GM19328 (cell line): ENCODE data around the gene AK1.

ENCODE experiments used
- ATAC-seq: cut with Tn5 transposase; IDR thresholded peaks from one replicate; pipeline ENCODE4 v1.9.1; 2021; ENCODE audit warnings: mild to moderate bottlenecking, moderate library complexity; ENCODE audit not compliant: unreplicated experiment

The AK1 gene

GRCh38 chr9:127909839-127910273 is 32.4 kb upstream of the AK1 start:
- ATAC-seq: no peak

DNA sequence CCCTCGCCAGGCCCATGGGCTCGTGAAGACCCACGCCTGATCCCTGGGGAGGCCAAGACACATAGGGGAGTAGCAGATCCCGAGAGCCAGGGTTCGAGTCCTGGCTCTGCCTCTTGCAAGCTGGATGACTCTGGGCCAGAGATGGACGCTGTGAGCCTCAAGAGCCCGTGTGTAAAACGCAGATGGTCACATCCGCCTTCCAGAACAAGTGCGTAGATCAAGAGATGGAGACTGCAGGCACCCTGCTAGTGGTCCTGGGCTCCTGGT is 31.1 kb upstream of the AK1 start:
- ATAC-seq: no peak

- ATAC-seq: no peak
These were observed 30.6 kb upstream of the AK1 start for GRCh38 chr9:127907867-127908659.

GRCh38 chr9:127905788-127906191 is 28.3 kb upstream of the AK1 start:
- ATAC-seq: no peak

GRCh38 chr9:127905004-127905728 is 27.7 kb upstream of the AK1 start:
- ATAC-seq: no peak

- no peak for ATAC-seq
These were observed 27.1 kb upstream of the AK1 start for GRCh38 chr9:127904561-127905003.

DNA sequence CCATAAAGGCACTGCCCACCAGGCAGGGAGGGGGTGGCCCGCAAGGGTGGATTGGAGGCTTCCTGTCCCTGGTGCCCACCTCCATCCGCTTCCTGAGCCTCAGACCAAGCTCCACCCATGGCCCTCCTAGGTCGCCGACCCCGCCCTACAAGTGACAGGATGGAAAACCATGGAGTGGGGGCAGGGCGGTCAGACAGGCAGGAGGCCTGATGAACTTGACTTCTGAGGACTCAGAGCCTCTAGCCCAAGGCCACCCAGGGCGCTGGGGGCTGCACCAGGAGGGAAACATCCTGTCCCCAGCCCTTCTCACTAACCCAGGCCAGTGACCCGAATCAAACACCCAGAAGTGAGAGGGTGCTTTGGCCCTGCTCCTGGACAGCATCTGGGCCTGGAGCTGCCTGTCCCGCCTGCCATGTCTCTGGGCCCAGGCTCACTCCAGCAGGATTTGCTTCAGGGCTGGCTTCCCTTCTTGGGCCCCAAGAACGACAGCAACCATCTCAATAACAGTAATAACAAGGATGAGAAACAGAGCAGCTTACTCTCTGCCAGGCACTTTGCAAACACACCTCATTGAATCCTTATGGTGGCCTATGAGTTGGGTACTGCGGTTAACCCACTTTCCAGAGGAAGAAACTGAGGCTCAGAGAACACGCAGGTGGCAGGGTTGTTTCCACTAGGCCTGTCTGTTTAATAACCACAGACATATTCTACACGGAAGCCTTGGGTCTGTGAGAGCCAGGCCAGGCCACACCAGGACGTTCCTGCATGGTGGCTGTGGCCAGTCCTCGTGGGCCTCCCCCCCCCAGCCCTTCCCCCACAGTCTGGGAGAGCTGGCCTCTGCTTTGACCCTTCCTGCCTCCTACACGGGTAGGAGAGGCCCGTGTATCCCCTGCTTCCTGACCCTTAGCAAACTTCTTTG is 26.3 kb upstream of the AK1 start:
- ATAC-seq: no peak

DNA sequence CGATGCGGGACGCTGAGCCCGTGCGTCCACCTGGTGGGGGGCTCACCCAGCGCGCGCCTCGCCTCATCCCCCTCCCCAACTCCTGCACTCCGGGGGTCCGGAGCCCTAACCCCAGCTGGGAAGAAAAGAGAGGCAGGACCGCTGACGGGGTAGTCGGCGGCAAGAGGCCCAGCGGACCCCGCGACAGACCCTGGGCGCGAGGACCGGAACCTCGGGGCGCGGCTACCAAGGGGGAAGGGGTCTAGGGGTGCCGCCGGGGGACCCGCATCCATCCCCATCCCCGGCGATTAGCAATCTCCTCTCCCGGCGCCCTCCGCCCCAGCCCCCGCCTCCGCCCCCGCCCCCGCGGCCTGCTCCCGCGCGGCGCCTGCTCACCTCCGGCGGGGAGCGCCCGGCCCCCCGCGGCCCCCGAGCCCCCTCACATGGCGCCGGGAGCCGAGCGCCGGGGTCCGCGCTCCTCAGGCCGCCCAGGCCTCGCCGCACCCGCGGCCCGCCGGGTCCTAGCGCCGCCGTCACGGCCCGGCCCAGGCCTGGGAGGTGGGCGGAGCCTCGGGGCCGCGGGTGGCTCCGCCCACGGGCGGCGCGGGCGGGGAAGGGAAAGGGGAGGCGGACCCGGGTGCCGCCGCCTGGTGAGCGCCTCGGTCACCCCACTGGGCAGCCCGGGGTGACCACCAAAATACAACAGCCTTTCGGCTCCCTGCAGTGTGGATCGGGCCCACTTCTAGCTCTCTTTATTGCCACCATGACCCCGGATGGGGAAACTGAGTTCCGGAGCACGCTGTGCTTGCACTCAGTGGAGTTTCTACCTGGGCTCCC is 21.9 kb upstream of the AK1 start, which contains the start of gene ST6GALNAC6:
Gene ST6GALNAC6 (minus strand): TSS at position 476 of the 816 bp plus-strand sequence. CDS start 1,622 bp downstream, outside the sequence.
- ATAC-seq: peak; percentile 66

DNA sequence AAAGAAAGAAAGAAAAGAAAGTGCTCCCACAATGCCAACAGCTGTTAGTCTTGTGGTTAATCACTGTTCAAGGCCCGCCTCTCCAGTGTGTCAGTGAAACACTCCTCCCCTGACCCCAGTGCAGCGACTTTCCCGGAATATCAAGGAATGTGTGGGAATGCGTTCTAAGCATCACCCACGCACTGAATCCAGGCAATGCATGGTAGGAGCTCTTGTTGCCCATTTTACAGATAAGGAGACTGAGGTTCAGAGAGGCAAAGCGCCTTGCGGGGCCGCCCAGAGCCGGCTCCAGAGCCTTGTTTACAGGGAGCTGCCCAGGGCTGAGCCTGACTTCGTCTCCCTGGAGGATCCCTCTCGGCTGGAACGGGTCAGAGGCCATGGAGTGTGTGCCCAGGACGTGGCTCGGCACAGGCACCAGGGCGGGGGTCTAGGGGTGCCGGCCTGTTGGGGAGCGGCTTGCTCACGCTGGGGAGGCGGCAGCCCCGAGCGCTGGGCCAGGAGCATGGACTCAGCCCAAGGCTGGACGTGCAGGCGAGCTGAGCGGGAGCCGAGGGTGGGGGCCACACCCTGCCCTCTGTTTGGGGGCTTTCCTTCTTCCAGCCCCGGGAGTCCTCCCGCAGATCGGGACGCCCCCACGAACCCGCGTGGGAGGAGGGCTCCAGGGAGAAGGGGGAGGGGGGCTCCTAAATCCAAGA is 21.1 kb upstream of the AK1 start:
- ATAC-seq: no peak

DNA sequence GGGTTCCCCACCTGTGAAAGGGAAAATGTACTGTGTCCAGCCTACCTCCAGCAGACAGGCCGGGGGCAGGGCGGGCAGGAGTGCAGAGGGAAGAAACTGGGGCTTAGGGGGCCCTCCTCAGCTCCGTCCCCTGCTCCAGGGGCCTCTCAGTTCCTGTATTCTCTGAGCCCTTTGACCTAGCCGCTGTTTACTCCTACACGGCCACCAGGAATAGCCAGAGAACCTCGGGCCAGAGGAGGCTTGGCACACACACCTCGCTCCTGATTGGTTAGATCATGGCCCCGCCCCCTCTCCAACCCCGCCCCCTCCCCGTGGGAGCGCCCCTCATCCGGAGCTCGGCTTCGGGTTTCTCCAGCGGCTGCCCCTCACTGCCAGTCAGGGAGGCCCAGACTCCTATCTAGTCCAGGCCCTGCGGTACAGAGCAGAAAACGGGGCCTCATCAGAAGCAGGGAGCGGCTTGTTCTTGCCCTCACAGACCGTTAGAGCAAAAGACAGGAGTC is 19.8 kb upstream of the AK1 start:
- no peak for ATAC-seq

- no peak for ATAC-seq
These were observed 19.1 kb upstream of the AK1 start for GRCh38 chr9:127896395-127897192.

- ATAC-seq: no peak
These were observed 18.3 kb upstream of the AK1 start for GRCh38 chr9:127895811-127896210.

DNA sequence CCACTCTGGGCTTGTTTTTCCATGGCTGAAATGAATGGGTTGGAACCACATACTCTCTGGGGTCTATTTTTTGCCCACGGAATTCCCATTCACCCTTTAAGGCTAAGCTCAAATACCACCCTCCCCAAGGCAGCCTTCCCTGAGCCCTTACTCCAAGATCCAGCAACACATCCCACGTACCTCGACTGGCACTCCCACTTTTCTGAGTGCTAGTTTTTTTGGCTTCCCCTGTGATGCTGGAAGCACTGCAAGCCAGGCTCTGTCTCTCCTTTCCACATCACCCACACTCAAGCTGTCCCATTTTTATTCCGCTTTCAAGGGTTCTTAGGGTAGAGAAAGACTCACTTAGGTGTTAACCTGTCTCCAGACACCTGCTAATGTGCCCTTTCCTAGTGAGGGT is 15.9 kb upstream of the AK1 start:
- no peak for ATAC-seq

GRCh38 chr9:127892831-127893230 is 15.4 kb upstream of the AK1 start:
- no peak for ATAC-seq

DNA sequence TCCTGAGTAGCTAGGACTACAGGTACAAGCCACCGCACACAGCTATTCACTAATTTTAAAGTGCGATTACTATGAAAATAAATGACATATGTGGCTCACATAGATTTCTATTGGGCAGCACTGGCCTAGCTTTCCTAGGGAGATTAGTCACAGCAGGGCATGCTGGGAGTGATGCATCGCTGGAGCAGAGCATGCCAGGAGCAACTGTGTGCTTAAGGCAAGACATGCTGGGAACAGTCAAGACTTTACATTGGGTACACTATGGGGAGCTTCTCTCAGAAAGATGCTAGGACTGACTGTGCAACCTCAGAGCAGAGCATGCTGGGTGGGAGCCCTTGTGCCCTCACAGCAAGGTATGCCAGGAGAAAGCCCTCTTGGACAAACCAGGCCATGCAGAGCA is 12.6 kb upstream of the AK1 start:
- no peak for ATAC-seq

DNA sequence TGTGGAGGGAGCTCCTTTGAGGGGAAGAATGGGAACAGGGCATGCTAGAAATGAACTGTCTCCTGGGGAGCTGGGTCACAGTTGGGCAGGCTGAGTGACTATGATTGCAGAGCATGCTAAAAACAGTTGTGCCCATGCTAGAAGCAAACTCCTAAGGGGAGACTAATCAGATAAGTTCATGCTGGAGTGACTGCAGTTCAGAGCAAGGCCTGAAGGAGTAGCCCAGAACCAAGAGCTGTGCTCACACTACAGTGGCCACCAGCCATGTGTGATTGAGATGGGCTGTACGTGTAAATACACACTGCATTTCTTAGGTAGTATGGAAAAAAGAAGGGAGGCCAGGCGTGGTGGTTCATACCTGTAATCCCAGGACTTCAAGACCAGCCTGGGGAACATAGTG is 10.3 kb upstream of the AK1 start:
- no peak for ATAC-seq

GRCh38 chr9:127886401-127886972 is 9.0 kb upstream of the AK1 start:
- ATAC-seq: no peak

DNA sequence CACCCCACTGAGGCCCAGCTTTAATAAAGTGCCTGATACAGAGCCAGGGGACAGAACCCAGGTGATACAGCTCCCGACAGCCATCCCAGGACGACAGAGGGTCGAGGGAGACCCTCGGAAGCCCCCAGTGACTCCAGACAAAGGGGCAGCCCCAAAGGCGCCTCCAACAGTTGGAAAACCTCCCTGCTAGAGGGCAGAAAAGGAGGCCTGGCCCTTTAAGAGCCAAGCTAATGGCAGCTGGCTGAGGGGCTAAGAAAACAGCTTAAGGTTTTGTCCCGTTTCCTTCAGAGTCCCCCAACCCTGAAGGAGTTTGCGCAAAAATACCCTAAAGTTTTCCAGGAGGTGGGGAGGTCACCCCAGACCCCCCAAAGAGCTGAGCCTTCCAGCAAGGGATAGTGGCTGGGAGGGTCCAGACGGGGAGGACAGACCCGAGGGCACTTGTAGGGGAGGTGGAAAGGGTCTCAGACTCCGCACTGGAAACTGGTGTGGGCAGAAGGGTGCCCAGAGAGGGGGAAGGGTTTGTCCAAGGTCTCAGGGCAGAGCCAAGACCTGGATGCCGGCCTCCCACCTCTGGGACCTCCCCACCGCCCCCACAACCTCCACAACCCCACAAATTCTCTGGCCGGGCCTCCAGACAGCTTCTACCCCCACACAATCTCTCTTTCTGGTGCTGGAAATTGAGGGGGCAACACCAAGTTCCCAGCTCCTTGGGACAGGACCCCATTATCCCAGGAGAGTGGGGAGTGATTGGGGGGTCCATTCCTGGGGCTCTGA is 8.2 kb upstream of the AK1 start:
- no peak for ATAC-seq
